Transverse colon (tissue), 4 donors: ENCODE results near the gene PNKD. TPM values are rescaled to one million over a fixed set of nuclear protein-coding genes. Genes with fewer than 3 reads are reported as not detected.

ENCODE experiments used
- DNase-seq: peaks from one replicate; pipeline ENCODE4 v3.0.0-alpha.2; 2019
- H3K27ac ChIP-seq, 4 donors: fragments of 200-600 bp; sonication (generic); 2 replicates each; pipeline ENCODE4 v1.5.1; 2016 to 2018; ENCODE audit warnings: inconsistent platforms in 4 of 4
- H3K27me3 ChIP-seq: fragments of 200-600 bp; sonication (generic); 2 replicates; pipeline ENCODE4 v1.5.1; 2017; ENCODE audit warnings: inconsistent platforms
- H3K36me3 ChIP-seq, 4 donors: fragments of 200-600 bp; sonication (generic); 2 replicates each; pipeline ENCODE4 v1.5.1; 2017 to 2019; ENCODE audit warnings: inconsistent platforms in 4 of 4
- H3K4me1 ChIP-seq, 4 donors: fragments of 200-600 bp; sonication (generic); 2 replicates each; pipeline ENCODE4 v1.5.1; 2017 to 2020; ENCODE audit warnings: inconsistent platforms in 4 of 4
- H3K4me3 ChIP-seq, 4 donors: fragments of 200-600 bp; sonication (generic); 1 replicate in 1 of 4; 2 replicates in 3 of 4; pipeline versions ENCODE4 v1.5.1 to v1.6.1; 2017 to 2019; ENCODE audit warnings: inconsistent platforms in 4 of 4
- H3K9me3 ChIP-seq, 2 donors: fragments of 200-600 bp; sonication (generic); 2 replicates each; pipeline ENCODE4 v1.5.1; 2017 to 2019; ENCODE audit warnings: inconsistent platforms in 2 of 2
- EP300 ChIP-seq: sonication (generic); formaldehyde crosslinking; IDR thresholded peaks from one replicate; pipeline ENCODE4 v1.6.1; 2017; ENCODE audit warnings: antibody characterized with exemption, low read depth
- POLR2A ChIP-seq: fragments of 450-650 bp; IDR thresholded peaks from one replicate; pipeline ENCODE4 v1.6.1; 2016; ENCODE audit warnings: antibody characterized with exemption, mild to moderate bottlenecking, moderate library complexity
- POLR2AphosphoS5 ChIP-seq, 3 donors: sonication (generic); formaldehyde crosslinking; IDR thresholded peaks; one replicate each; pipeline ENCODE4 v1.6.1; 2016; ENCODE audit warnings: antibody characterized with exemption in 3 of 3
- WGBS, 2 donors: methylation state at CpG; one replicate each; pipeline ENCODE4 v1.1.5; 2018; ENCODE audit warnings: low coverage in 1 of 2; 5-methylcytosine and 5-hydroxymethylcytosine counted together
- in situ Hi-C, 4 donors: fragments of 200-750 bp; cut with MboI; loops; one replicate each; pipeline versions ENCODE4 v1.15.0 to v1.15.1; 2017; ENCODE audit warnings: low sequenced_read_pairs in 3 of 4, low pct_ligation_motif_present in 1 of 4, low pct_unique_long_range_greater_than_20kb in 1 of 4
- intact Hi-C: fragments of 100-400 bp; cut with DNase I; formaldehyde crosslinking; loops from one replicate; pipeline ENCODE4 v1.15.1; 2023; ENCODE audit warnings: low total_unique reads
- total RNA-seq, 4 donors: library from RNA; depleted of rRNA; stranded (reverse); fragments of >200 nt; gene quantifications; one replicate each; pipeline ENCODE4 v1.1.0, GENCODE V29; 2016
- TF ChIP-seq, protein P1 (sequence below), 5 experiments: fragments of 200-600 bp in 3 of 5; fragments of 450-650 bp in 2 of 5; sonication (generic) in 3 of 5; IDR thresholded peaks; 1 replicate in 2 of 5; 2 replicates in 3 of 5; pipeline ENCODE4 v1.5.1; 2016 to 2017; ENCODE audit warnings: antibody characterized with exemption in 5 of 5, inconsistent platforms in 3 of 5, mild to moderate bottlenecking in 2 of 5, moderate library complexity in 1 of 5

The PNKD gene
- total RNA-seq, 4 donors from 2014 or later, result 14.3 to 111 (median 100) TPM

DNA sequence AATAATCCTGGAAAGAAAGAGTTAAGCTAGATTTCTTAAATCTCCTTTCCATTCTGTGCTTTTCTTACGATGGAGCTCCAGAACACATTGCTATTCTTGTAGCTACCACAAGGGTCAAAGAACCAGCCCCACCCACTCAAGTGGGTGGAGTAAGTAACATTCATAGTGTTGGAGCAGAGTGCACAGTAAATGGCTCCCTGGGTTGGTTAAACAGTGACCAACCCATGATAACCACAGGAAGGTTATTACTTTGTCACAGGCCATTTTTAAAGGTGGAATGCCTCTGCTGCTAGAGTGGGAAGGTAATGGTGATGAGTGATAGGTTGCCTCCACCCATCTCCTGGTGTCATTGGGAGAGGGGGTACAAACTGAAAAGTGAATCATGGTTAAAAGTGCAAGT lies 39.4 kb upstream of the PNKD start:
- peaks cover 0 to 58% (median 17%) of the 10 kb centered on the region in 4 donors for H3K36me3 ChIP-seq
- no peaks in the 10 kb centered on the region for H3K9me3 ChIP-seq
- DNase-seq, result peak; percentile 59
- H3K4me1 ChIP-seq, result peaks cover 24 to 47% (median 34%) of the 10 kb centered on the region in 4 donors
- intact Hi-C loops, result no loop called here
- H3K4me3 ChIP-seq, result peak overlapping the region in 1 of 4 donors; percentile 15
- WGBS, 2 donors, result 0% methylated on average over 1 of the region's 1 CpG
- H3K27me3 ChIP-seq, result no peaks in the 10 kb centered on the region
- peak overlapping the region; percentile 77 to 83 (median 79) for H3K27ac ChIP-seq
- TF ChIP-seq, protein P1, sequence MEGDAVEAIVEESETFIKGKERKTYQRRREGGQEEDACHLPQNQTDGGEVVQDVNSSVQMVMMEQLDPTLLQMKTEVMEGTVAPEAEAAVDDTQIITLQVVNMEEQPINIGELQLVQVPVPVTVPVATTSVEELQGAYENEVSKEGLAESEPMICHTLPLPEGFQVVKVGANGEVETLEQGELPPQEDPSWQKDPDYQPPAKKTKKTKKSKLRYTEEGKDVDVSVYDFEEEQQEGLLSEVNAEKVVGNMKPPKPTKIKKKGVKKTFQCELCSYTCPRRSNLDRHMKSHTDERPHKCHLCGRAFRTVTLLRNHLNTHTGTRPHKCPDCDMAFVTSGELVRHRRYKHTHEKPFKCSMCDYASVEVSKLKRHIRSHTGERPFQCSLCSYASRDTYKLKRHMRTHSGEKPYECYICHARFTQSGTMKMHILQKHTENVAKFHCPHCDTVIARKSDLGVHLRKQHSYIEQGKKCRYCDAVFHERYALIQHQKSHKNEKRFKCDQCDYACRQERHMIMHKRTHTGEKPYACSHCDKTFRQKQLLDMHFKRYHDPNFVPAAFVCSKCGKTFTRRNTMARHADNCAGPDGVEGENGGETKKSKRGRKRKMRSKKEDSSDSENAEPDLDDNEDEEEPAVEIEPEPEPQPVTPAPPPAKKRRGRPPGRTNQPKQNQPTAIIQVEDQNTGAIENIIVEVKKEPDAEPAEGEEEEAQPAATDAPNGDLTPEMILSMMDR (IDR thresholded peaks at IDR 0.05), result peak; percentile 28 to 70 (median 51)
- TF ChIP-seq POLR2AphosphoS5 (IDR thresholded peaks at IDR 0.05) (peak in 2 of 3 donors; percentile 19 to 55), EP300 (no peak), POLR2A (no peak)
- in situ Hi-C loops, result no loop called here

DNA sequence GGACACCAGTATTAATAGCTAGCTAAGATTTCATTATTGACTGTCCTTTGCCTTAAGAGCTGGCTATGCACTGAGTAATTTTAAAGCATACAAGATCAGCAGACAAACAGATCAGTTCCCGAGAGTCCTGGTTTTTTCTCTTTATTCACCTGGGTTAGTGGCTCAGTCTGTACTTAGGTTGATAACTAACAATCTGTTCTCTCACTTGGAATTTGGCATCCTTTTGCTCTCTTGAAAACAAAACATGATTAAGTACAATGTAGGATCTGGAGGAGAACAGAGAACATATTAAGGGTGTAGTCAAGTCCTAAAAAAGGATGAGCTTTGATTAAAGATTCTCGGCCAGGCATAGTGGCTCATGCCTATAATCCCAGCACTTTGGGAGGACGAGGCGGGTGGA lies 36.8 kb upstream of the PNKD start:
- no peak overlapping the region for H3K4me3 ChIP-seq
- H3K27ac ChIP-seq, result peak overlapping the region in 1 of 4 donors; percentile 13
- intact Hi-C loops (no loop called here), in situ Hi-C loops (no loop called here)
- H3K36me3 ChIP-seq, result peaks cover 0 to 63% (median 19%) of the 10 kb centered on the region in 4 donors
- H3K9me3 ChIP-seq, result no peaks in the 10 kb centered on the region
- TF ChIP-seq, protein P1 (IDR thresholded peaks at IDR 0.05), result no peak
- no peak for TF ChIP-seq POLR2AphosphoS5 (IDR thresholded peaks at IDR 0.05)
- no peaks in the 10 kb centered on the region for H3K27me3 ChIP-seq
- no peak for DNase-seq
- WGBS, 2 donors, result 70 to 84% methylated on average over 3 to 4 of the region's 4 CpGs
- peaks cover 21 to 47% (median 31%) of the 10 kb centered on the region in 4 donors for H3K4me1 ChIP-seq

DNA sequence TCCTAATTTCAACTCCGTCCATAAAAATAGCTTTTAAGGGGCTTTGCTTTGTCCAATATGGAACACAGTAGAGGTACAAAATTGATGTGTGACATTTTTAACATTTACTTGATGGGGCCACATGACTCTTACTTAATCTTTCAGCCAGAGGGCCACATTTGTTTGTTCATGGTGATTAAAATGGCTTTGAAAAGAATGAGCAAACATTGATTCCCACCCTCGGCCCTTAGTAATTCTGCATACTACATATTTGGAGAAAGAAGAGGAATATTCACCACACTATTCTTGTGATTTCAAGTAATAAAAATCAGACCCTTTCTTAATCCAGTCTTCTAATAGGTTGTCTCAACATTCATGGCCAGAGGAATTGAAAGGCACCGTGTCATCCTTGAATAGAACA lies 35.8 kb upstream of the PNKD start:
- intact Hi-C loops (no loop called here), in situ Hi-C loops (no loop called here)
- TF ChIP-seq EP300 (no peak), POLR2AphosphoS5 (IDR thresholded peaks at IDR 0.05) (no peak), POLR2A (no peak)
- TF ChIP-seq, protein P1 (IDR thresholded peaks at IDR 0.05), result no peak
- DNase-seq, result no peak
- Histone ChIP-seq H3K4me1 (peaks cover 12 to 37% (median 21%) of the 10 kb centered on the region in 4 donors), H3K9me3 (no peaks in the 10 kb centered on the region), H3K36me3 (peaks cover 0 to 63% (median 22%) of the 10 kb centered on the region in 4 donors), H3K27ac (peak overlapping the region in 1 of 4 donors; percentile 19), H3K27me3 (no peaks in the 10 kb centered on the region), H3K4me3 (no peak overlapping the region)
- 50 to 83% methylated on average over 2 to 3 of the region's 3 CpGs for WGBS, 2 donors

DNA sequence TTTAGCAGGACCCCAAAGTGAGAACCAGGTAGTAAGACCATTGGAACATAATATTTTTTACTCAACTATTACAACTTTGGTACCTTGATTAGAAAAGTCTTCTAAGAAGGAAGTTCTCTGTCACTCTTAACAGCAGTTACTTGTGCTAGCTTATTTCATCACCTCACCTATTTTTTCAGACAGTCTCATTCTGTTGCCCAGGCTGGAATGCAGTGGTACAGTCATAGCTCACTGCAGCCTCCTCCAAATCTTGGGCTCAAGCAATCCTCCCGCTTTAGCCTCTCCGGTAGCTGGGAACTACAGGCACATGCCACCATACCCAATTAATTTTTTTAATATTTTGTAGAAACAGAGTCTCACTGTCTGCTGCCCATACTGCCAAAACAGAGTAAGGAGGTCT lies 35.3 kb upstream of the PNKD start:
- intact Hi-C loops (no loop called here), in situ Hi-C loops (no loop called here)
- Histone ChIP-seq H3K36me3 (peaks cover 0 to 68% (median 23%) of the 10 kb centered on the region in 4 donors), H3K9me3 (no peaks in the 10 kb centered on the region), H3K27me3 (no peaks in the 10 kb centered on the region), H3K4me1 (peaks cover 12 to 32% (median 16%) of the 10 kb centered on the region in 4 donors), H3K4me3 (no peak overlapping the region), H3K27ac (no peak overlapping the region)
- TF ChIP-seq POLR2AphosphoS5 (IDR thresholded peaks at IDR 0.05) (no peak), EP300 (no peak), POLR2A (no peak)
- TF ChIP-seq, protein P1 (IDR thresholded peaks at IDR 0.05), result no peak
- WGBS, 2 donors, result 98 to 100% methylated on average over 2 of the region's 2 CpGs
- no peak for DNase-seq
